ENCODE results near the gene ATG9A.

- TF ChIP-seq CTCF (IDR thresholded peaks at IDR 0.05) (no peak), POLR2AphosphoS5 (IDR thresholded peaks at IDR 0.05; ENCODE audit: insufficient read depth in 1 of 2, low read depth in 1 of 2) (peak in 1 of 2 donors; percentile 59)
These were observed 44.5 kb upstream of the ATG9A start for GRCh38 chr2:219273937-219274336.

Data from vagina (tissue), 2 donors.